Measurements from ENCODE around the gene CLASRP. TPM values are rescaled to one million over a fixed set of nuclear protein-coding genes. Genes with fewer than 3 reads are reported as not detected.

The CLASRP gene, protein sequence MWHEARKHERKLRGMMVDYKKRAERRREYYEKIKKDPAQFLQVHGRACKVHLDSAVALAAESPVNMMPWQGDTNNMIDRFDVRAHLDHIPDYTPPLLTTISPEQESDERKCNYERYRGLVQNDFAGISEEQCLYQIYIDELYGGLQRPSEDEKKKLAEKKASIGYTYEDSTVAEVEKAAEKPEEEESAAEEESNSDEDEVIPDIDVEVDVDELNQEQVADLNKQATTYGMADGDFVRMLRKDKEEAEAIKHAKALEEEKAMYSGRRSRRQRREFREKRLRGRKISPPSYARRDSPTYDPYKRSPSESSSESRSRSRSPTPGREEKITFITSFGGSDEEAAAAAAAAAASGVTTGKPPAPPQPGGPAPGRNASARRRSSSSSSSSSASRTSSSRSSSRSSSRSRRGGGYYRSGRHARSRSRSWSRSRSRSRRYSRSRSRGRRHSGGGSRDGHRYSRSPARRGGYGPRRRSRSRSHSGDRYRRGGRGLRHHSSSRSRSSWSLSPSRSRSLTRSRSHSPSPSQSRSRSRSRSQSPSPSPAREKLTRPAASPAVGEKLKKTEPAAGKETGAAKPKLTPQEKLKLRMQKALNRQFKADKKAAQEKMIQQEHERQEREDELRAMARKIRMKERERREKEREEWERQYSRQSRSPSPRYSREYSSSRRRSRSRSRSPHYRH
- total RNA-seq = 16.9 and 19.1 TPM in 2 replicates

DNA sequence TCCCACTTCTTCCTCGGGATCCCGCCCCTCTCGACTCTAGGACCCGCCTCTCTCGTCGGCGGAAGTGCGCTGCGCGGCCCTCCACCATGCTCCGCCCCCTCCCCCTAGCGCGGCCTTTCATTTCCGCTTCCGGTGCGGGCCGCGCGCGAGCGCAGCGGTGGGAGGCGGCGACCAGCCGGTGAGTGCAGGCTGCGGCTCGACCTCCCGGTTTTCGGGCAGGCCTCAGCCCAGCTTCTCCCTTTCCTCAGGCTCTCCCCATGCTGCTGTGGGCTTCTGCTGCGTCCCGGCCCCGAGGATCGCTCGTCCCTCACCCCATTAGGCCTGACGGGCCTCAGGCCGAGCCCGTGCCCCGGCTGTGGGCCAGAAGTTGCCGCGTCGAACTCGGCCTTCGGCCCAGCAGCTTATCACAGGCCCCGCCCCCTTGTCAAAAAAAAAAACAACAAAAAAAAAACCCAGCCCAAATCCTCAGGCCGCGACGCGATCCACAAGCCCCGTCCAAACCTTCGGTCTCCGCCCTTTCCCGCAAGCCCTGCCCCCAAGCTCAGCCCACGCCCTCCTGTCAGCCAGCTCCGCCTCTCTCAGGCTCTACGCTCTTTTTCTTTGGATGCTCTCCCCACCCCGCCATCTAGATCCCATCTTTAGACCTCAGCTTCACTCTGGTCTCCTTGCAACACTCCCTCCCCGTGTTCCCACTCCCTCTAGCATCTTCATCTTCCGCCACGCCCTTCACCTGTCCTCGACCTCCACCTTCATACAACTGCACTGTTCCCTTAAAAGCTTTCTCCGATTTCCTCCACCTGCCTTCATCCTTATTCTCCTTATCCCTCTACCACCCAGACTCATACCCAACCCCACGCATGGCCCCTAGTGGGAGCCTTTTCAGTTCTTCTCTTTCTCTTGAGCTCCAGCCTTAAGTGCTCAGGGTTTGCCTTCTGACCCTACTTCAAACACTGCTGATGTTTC, at the start of gene CLASRP:
Gene CLASRP (plus strand): TSS at position 115 of the 963 bp plus-strand sequence. CDS start 1,168 bp downstream, outside the sequence.

DNA sequence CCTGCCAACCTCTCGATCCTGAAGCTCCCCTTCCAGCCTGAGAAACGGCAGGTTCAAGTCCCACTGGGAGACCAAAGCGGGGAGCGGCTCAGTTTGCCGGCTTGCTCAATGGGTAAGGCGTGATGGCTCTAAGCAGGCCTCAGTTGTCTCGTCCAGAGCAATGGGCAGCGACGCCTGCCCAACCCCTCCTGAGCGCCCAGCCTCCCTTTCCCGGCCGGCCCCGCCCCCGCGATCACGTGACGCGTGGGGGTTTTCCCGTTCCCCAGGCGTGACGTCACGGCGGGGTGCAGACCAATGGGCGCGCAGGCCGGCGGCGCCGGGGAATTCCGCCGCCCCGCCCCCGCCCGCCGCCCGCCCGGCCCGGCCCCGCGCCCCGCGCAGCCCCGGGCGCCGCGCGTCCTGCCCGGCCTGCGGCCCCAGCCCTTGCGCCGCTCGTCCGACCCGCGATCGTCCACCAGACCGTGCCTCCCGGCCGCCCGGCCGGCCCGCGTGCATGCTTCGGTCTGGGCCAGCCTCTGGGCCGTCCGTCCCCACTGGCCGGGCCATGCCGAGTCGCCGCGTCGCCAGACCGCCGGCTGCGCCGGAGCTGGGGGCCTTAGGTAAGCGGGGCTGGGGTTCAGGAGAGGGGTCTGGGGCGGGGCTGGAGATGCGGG, 37.6 kb upstream of the CLASRP start, which contains the start of gene RELB:
Gene RELB (plus strand): TSS at position 378 of the 653 bp plus-strand sequence. CDS start 116 bp downstream, at position 494.

DNA sequence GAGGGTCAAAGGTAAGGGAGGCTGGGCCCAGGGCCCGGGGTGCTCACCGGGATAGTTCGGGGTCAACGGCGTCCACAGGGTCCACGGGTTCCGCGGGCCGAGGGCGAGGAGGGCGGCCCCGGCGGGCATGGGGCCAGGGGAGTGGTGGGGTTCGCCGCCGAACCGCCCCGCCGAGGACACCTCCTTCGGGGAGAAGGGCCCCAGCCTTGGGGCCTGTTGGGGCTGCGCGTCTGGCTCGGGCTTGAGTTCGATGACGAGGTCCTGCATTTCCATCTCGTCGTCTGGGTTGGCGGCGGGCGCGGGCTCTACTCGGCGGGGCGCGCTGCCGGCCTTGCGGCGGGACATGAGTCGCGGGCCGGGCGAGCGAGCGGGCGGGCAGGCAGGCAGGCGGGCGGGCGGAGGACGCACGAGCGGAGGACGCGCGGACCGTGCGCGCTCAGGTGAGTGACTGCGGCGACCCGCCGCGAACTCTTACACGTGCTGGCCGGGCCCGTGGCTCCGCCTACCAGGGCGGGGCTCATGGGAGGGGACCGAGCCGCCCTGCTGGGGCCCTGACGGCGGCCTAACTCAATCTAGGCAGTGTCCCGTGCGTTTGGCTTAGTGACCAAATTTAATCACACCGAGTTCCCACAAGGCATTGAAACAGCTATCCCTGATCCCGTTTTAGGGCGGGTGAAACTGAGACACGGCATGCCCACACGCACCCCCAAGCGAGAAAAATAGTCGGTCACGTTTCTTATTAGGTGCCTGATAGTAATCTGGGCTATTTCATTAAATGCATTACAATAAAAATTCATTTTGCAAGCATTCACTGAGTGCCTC, 37.4 kb downstream of the CLASRP start, which contains the start of gene ZNF296:
Gene ZNF296 (minus strand): TSS at position 450 of the 822 bp plus-strand sequence. CDS start 105 bp downstream, at position 345.

DNA sequence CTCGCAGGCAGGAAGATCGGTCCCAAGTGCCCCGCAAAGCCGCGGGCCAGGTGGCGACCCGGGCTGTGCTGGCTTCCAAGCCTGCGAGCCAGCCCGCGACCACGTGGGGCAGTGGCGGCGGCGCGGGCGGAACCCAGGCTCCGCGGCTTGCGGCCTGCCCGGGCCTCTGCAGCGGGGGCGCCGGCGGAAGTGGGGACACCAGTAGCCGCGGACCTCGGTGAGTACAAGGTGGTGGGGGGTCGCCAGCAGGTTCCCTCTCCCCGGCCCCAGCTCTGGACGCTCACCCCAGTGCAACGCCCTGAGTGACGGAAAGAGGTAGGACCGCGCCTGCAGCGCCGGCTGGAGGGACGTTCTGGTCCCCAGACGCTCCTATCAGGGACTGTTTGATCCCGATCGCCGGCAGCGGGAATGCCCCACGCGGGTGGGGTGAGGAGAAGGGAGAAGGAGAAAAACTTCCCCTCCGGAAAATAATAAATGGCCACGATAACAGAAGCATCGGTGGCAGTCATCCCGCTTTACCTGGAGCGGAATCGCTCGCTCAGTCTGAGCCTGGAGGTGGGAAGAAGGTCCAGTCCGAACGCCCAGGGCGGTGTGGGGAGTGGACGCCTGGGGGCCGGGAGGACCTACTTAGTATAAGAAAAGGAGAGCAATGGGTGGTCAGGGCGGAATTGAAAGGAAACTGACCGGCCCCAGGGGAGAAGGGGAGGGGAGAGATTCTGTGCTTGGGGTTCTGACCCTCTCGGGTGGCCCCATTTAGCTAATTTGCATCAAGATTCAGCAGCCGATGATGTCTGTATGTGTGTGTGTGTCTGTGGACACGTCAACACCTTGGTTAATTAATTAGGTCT, 40.4 kb downstream of the CLASRP start, which contains the start of gene GEMIN7:
Gene GEMIN7 (plus strand): TSS at position 198 of the 848 bp plus-strand sequence. CDS start 10,855 bp downstream, outside the sequence.

DNA sequence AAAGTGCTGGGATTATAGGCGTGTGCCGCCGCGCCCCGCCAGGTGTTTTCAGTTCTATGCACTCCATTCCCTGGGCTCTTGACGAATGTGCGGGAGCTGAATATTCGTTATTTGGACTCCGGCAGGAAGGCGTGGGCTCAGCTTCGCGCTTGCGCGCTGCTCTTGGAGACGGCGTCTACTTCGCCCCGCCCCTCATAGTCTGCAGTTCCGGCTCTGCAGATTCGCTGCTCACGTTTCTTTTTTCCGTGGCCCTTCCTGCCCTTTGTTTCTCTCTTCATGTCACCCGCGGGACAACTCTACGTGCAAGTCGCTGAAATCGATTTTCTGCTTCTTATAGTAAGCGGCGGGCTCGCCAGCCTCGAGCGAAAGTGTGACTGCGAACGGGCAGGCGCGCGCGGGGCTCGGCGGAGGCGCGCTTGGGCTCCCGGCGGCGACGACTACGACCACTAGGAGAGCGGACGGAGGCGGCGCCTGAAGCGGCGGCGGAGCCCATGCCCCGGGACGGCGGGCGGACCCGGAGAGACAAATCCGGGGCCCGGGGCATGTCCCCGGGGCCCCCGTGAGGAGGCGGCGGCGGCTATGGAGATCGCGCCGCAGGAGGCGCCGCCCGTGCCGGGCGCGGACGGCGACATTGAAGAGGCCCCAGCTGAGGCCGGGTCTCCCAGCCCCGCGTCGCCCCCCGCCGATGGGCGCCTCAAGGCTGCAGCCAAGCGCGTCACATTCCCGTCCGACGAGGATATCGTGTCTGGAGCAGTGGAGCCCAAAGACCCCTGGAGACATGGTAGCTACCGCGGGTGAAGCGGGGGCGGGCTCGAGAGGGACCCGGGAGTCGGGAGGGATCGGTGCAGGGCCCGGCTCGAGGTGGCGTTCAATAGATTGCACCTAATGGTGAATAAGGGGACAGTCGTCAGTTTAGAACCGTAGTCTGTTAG, 54.2 kb downstream of the CLASRP start, which contains the start of gene PPP1R37:
Gene PPP1R37 (plus strand): TSS at position 433 of the 932 bp plus-strand sequence. CDS start 147 bp downstream, at position 580.

Other genes starting within 250 kb of the CLASRP start
- gene BCAM, start 229.9 kb upstream of the CLASRP start, total RNA-seq = 9.3 and 20.2 TPM in 2 replicates
- gene NECTIN2, start 192.7 kb upstream of the CLASRP start, total RNA-seq = 95.6 and 115 TPM in 2 replicates
- 43.4 and 64.6 TPM in 2 replicates for gene TOMM40, start 147.8 kb upstream of the CLASRP start, total RNA-seq
- gene APOE, start 133.2 kb upstream of the CLASRP start, total RNA-seq = 2.3 and 8.9 TPM in 2 replicates
- gene APOC1, start 124.4 kb upstream of the CLASRP start, total RNA-seq = 0.59 TPM in 1 of 2 replicates, not detected in the other
- not detected in 2 replicates for gene APOC4, start 96.8 kb upstream of the CLASRP start, total RNA-seq
- gene APOC2, start 93.0 kb upstream of the CLASRP start, total RNA-seq = not detected in 2 replicates
- gene CLPTM1, start 83.7 kb upstream of the CLASRP start, total RNA-seq = 51.7 and 56.2 TPM in 2 replicates
- gene RELB, start 37.6 kb upstream of the CLASRP start, total RNA-seq = 11.0 and 19.2 TPM in 2 replicates
- 0.32 TPM in 1 of 2 replicates, not detected in the other for gene ZNF296, start 37.4 kb downstream of the CLASRP start, total RNA-seq
- gene GEMIN7, start 40.2 kb downstream of the CLASRP start, total RNA-seq = 20.9 and 25.2 TPM in 2 replicates
- 25.8 and 26.7 TPM in 2 replicates for gene PPP1R37, start 54.1 kb downstream of the CLASRP start, total RNA-seq
- gene NKPD1, start 121.9 kb downstream of the CLASRP start, total RNA-seq = under 0.01 and 0.51 TPM in 2 replicates
- gene TRAPPC6A, start 139.2 kb downstream of the CLASRP start, total RNA-seq = 2.8 and 5.0 TPM in 2 replicates
- gene BLOC1S3, start 139.7 kb downstream of the CLASRP start, total RNA-seq = 5.5 and 7.4 TPM in 2 replicates
- 0.05 TPM in 1 of 2 replicates, not detected in the other for gene EXOC3L2, start 206.4 kb downstream of the CLASRP start, total RNA-seq
- 16.3 and 19.9 TPM in 2 replicates for gene MARK4, start 212.2 kb downstream of the CLASRP start, total RNA-seq